GM12892 (cell line): ENCODE measurements around the gene GNAO1.

Experiments
- DNase-seq: peaks from one replicate; pipeline ENCODE4 v3.0.0; 2011; ENCODE audit not compliant: insufficient read length
- FAIRE-seq: peaks from 2 replicates; lab custom pipeline; 2011; peaks lifted over from hg19 to GRCh38; lab: Jason Lieb, UNC
- POLR2A ChIP-seq: IDR thresholded peaks from 2 replicates; pipeline ENCODE4 v1.6.1; 2011; ENCODE audit warnings: low read depth, low read length, control low read depth
- POLR2AphosphoS5 ChIP-seq: IDR thresholded peaks from 2 replicates; pipeline ENCODE4 v1.6.1; 2011; ENCODE audit warnings: low read depth, low read length, control low read depth
- TAF1 ChIP-seq: IDR thresholded peaks from 2 replicates; pipeline ENCODE4 v1.6.1; 2011; ENCODE audit warnings: low read depth, mild to moderate bottlenecking, control low read depth, low read length, borderline replicate concordance

GNAO1 gene

GRCh38 chr16:56263711-56264608 lies 72.7 kb downstream of the GNAO1 start:
- FAIRE-seq (no peak), DNase-seq (no peak)
- no peak for TF ChIP-seq POLR2A
- TF ChIP-seq POLR2AphosphoS5, result no peak
- TF ChIP-seq TAF1, result no peak

- FAIRE-seq, result no peak
- no peak for TF ChIP-seq TAF1
- no peak for TF ChIP-seq POLR2AphosphoS5
- TF ChIP-seq POLR2A, result no peak
Observed at GRCh38 chr16:56264609-56264972, 73.3 kb downstream of the GNAO1 start.

GRCh38 chr16:56265184-56265583 lies 73.9 kb downstream of the GNAO1 start:
- no peak for DNase-seq
- no peak for TF ChIP-seq POLR2AphosphoS5
- no peak for TF ChIP-seq TAF1
- no peak for TF ChIP-seq POLR2A
- no peak for FAIRE-seq

More at GRCh38 chr16:56264609-56264972, 73.3 kb downstream of the GNAO1 start:
- no peak for DNase-seq

GRCh38 chr16:56265746-56266145 lies 74.5 kb downstream of the GNAO1 start:
- DNase-seq, result no peak
- no peak for TF ChIP-seq POLR2A
- no peak for FAIRE-seq

GRCh38 chr16:56266641-56267607 lies 75.6 kb downstream of the GNAO1 start:
- FAIRE-seq (no peak), DNase-seq (no peak)
- TF ChIP-seq POLR2A (no peak), POLR2AphosphoS5 (no peak), TAF1 (no peak)

GRCh38 chr16:56267888-56268287 lies 76.6 kb downstream of the GNAO1 start:
- no peak for TF ChIP-seq POLR2A
- no peak for TF ChIP-seq TAF1
- no peak for TF ChIP-seq POLR2AphosphoS5
- DNase-seq (no peak), FAIRE-seq (no peak)

- TF ChIP-seq POLR2A, result no peak
- FAIRE-seq, result no peak
- DNase-seq, result no peak
Observed at GRCh38 chr16:56268799-56269198, 77.5 kb downstream of the GNAO1 start.

- no peak for FAIRE-seq
- no peak for DNase-seq
- TF ChIP-seq POLR2AphosphoS5, result no peak
- TF ChIP-seq TAF1, result no peak
- TF ChIP-seq POLR2A, result no peak
Observed at GRCh38 chr16:56269281-56269680, 78.0 kb downstream of the GNAO1 start.

- TF ChIP-seq TAF1 (no peak), POLR2AphosphoS5 (no peak), POLR2A (no peak)
- no peak for DNase-seq
- no peak for FAIRE-seq
Observed at GRCh38 chr16:56269811-56270684, 78.8 kb downstream of the GNAO1 start.

GRCh38 chr16:56270828-56271227 lies 79.5 kb downstream of the GNAO1 start:
- no peak for FAIRE-seq
- TF ChIP-seq POLR2A (no peak), TAF1 (no peak), POLR2AphosphoS5 (no peak)
- no peak for DNase-seq

- no peak for FAIRE-seq
- no peak for DNase-seq
- TF ChIP-seq POLR2A, result no peak
- no peak for TF ChIP-seq POLR2AphosphoS5
- TF ChIP-seq TAF1, result no peak
Observed at GRCh38 chr16:56272583-56272894, 81.2 kb downstream of the GNAO1 start.
